Measurements from ENCODE around the gene CAPZB. TPM values are rescaled to one million over a fixed set of nuclear protein-coding genes. Genes with fewer than 3 reads are reported as not detected.

The CAPZB gene
- polyA plus RNA-seq, 1 experiment = 276 TPM

DNA sequence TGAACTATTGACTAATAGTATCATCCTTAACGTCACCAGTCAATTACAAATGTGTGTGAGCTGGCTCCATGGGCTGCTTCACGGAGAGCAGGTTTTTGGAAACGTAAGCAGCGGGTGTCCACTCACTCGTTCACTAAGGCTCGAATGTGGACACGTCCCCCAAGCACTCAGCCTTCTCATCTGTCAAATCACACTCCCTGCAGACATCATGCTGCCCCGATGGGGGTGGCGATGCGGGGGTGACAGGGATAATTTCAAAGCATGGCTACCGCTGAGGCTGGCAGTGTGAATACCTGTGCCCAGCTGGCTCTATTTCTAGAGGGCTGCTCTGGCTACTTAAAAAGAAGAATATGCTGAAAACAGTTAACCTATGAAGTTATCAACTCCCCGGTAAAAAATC, 71.3 kb downstream of the CAPZB start:
- ChIA-PET POLR2A (interaction anchor here (0.6 kb wide), 1 partner anchor 179 kb away, joined by 4 read pairs; no protein-coding TSS in a partner anchor), CTCF (interaction anchor here (0.7 to 2.1 kb wide), 5 partner anchors 8 to 240 kb away, joined by 3 to 9 read pairs (median 3); no protein-coding TSS in a partner anchor)

DNA sequence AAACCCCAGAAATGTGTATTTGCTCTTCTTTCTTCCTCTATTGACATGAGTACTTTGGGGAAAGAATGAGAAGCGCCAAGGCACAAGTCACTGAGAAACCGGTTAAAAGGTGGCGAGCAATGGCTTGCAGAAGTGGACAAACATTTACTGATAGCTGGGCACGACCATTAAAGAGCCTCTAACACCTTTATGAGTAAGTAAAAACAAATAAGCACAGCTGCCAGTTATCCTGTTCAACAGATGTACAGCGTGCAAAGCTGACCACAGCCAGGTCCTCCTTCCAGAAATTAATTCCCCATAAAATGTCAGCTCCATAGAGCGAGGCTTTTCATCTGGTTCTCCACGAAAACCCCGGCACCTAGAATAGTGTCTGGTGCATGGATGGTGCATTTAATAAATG, 72.7 kb downstream of the CAPZB start:
- ChIA-PET POLR2A (no interaction called here), CTCF (interaction anchor here (1.4 to 2.1 kb wide), 2 partner anchors 13 to 241 kb away, joined by 6 to 9 read pairs; no protein-coding TSS in a partner anchor)
- H3K36me3 ChIP-seq (ENCODE audit: control insufficient read depth, insufficient read depth, low read length) = peaks cover 5% of the 10 kb centered on the region; the same call in 1 of the 2 replicates
- no peaks in the 10 kb centered on the region for H3K27me3 ChIP-seq (ENCODE audit: control insufficient read depth, insufficient read depth, low read length)
- no peak overlapping the region for H3K4me3 ChIP-seq (ENCODE audit: low read depth, low read length)
- TF ChIP-seq CTCF (IDR thresholded peaks at IDR 0.05; ENCODE audit: insufficient read depth, low read depth, low read length) = no peak
- no peak for DNase-seq (ENCODE audit: low read depth)

More for the DNA sequence above, 71.3 kb downstream of the CAPZB start:
- Histone ChIP-seq H3K27me3 (ENCODE audit: control insufficient read depth, insufficient read depth, low read length) (no peaks in the 10 kb centered on the region), H3K36me3 (ENCODE audit: control insufficient read depth, insufficient read depth, low read length) (peaks cover 5% of the 10 kb centered on the region; the same call in 1 of the 2 replicates), H3K4me3 (ENCODE audit: low read depth, low read length) (no peak overlapping the region)
- TF ChIP-seq CTCF (IDR thresholded peaks at IDR 0.05; ENCODE audit: insufficient read depth, low read depth, low read length) = no peak
- DNase-seq (ENCODE audit: low read depth) = no peak

DNA sequence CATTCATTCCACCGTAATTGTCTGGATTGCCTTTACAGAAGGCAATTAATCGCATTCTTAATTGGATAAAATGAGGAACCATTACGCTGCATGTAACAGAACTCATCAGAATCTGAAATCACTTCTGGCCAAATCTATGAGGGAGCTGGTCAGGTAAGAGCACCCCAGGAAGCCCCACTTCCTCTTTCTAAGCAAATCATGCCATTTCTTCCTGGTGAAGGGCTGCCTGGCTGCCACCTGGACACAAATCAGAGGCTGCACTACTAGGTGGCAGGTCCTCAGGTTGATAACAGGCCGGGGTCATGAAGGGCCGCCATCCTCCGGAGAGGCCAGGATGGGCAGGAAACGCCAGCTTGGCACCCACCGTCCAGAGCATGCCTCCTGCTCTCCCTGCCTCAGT, 73.7 kb downstream of the CAPZB start:
- H3K27me3 ChIP-seq (ENCODE audit: control insufficient read depth, insufficient read depth, low read length) = no peaks in the 10 kb centered on the region
- peaks cover 4% of the 10 kb centered on the region; the same call in 1 of the 2 replicates for H3K36me3 ChIP-seq (ENCODE audit: control insufficient read depth, insufficient read depth, low read length)
- DNase-seq (ENCODE audit: low read depth) = no peak
- TF ChIP-seq CTCF (IDR thresholded peaks at IDR 0.05; ENCODE audit: insufficient read depth, low read depth, low read length) = no peak
- POLR2A ChIA-PET = no interaction called here
- CTCF ChIA-PET = interaction anchor here (0.8 kb wide), 1 partner anchor 20 kb away, joined by 3 read pairs; no protein-coding TSS in a partner anchor
- H3K4me3 ChIP-seq (ENCODE audit: low read depth, low read length) = no peak overlapping the region

- ChIA-PET CTCF (interaction anchor here (1.1 to 1.5 kb wide), 3 partner anchors 10 to 12 kb away, joined by 3 to 7 read pairs (median 4); no protein-coding TSS in a partner anchor), POLR2A (no interaction called here)
- Histone ChIP-seq H3K36me3 (ENCODE audit: control insufficient read depth, insufficient read depth, low read length) (peaks cover 4% of the 10 kb centered on the region; the same call in 1 of the 2 replicates), H3K27me3 (ENCODE audit: control insufficient read depth, insufficient read depth, low read length) (no peaks in the 10 kb centered on the region), H3K4me3 (ENCODE audit: low read depth, low read length) (no peak overlapping the region)
- DNase-seq (ENCODE audit: low read depth) = no peak
- no peak for TF ChIP-seq CTCF (IDR thresholded peaks at IDR 0.05; ENCODE audit: insufficient read depth, low read depth, low read length)
Measured at GRCh38 chr1:19410393-19410792, 74.9 kb downstream of the CAPZB start.

GRCh38 chr1:19409477-19410341, 75.6 kb downstream of the CAPZB start:
- DNase-seq (ENCODE audit: low read depth) = no peak
- POLR2A ChIA-PET = no interaction called here
- TF ChIP-seq CTCF (IDR thresholded peaks at IDR 0.05; ENCODE audit: insufficient read depth, low read depth, low read length) = no peak
- no peak overlapping the region for H3K4me3 ChIP-seq (ENCODE audit: low read depth, low read length)
- CTCF ChIA-PET = interaction anchor here (1.1 to 1.5 kb wide), 3 partner anchors 10 to 13 kb away, joined by 3 to 7 read pairs (median 4); no protein-coding TSS in a partner anchor
- no peaks in the 10 kb centered on the region for H3K27me3 ChIP-seq (ENCODE audit: control insufficient read depth, insufficient read depth, low read length)
- peaks cover 3% of the 10 kb centered on the region; the same call in 1 of the 2 replicates for H3K36me3 ChIP-seq (ENCODE audit: control insufficient read depth, insufficient read depth, low read length)
